HG03378 (cell line): ENCODE results near the gene NARS2.

Experiments used
- ATAC-seq: cut with Tn5 transposase; IDR thresholded peaks from one replicate; pipeline ENCODE4 v1.9.1; 2021; ENCODE audit warnings: mild to moderate bottlenecking, moderate library complexity; ENCODE audit not compliant: unreplicated experiment

Gene NARS2

GRCh38 chr11:78417175-78417887 is 157.3 kb downstream of the NARS2 start, which contains the start of gene GAB2:
Gene GAB2 (minus strand): TSS chr11:78417820. CDS start chr11:78417720, 100 bp downstream.
- no peak for ATAC-seq

- ATAC-seq, result peak; percentile 52
Measured at GRCh38 chr11:78416285-78417174, 158.1 kb downstream of the NARS2 start.

- no peak for ATAC-seq
Measured at GRCh38 chr11:78415338-78415737, 159.3 kb downstream of the NARS2 start.

- no peak for ATAC-seq
Measured at GRCh38 chr11:78414321-78415051, 160.2 kb downstream of the NARS2 start.

GRCh38 chr11:78408619-78409018 is 166.0 kb downstream of the NARS2 start:
- ATAC-seq, result no peak

GRCh38 chr11:78406568-78407196 is 168.0 kb downstream of the NARS2 start:
- no peak for ATAC-seq

- ATAC-seq, result no peak
Measured at GRCh38 chr11:78405805-78406204, 168.9 kb downstream of the NARS2 start.

GRCh38 chr11:78403781-78404180 is 170.9 kb downstream of the NARS2 start:
- ATAC-seq, result no peak

GRCh38 chr11:78402847-78403246 is 171.8 kb downstream of the NARS2 start:
- ATAC-seq, result no peak

- no peak for ATAC-seq
Measured at GRCh38 chr11:78400702-78401101, 174.0 kb downstream of the NARS2 start.

- ATAC-seq, result no peak
Measured at GRCh38 chr11:78400116-78400515, 174.5 kb downstream of the NARS2 start.

- no peak for ATAC-seq
Measured at GRCh38 chr11:78399136-78399535, 175.5 kb downstream of the NARS2 start.

- ATAC-seq, result no peak
Measured at GRCh38 chr11:78398715-78399114, 175.9 kb downstream of the NARS2 start.

- ATAC-seq, result peak; percentile 90
Measured at GRCh38 chr11:78397398-78397797, 177.3 kb downstream of the NARS2 start.

- ATAC-seq, result no peak
Measured at GRCh38 chr11:78395597-78395996, 179.1 kb downstream of the NARS2 start.

- ATAC-seq, result no peak
Measured at GRCh38 chr11:78392854-78393253, 181.8 kb downstream of the NARS2 start.

GRCh38 chr11:78391424-78391823 is 183.2 kb downstream of the NARS2 start:
- ATAC-seq, result no peak

GRCh38 chr11:78390809-78391208 is 183.9 kb downstream of the NARS2 start:
- no peak for ATAC-seq

- no peak for ATAC-seq
Measured at GRCh38 chr11:78386215-78386941, 188.3 kb downstream of the NARS2 start.
